Measurements from ENCODE around the gene JAG1. TPM values are rescaled to one million over a fixed set of nuclear protein-coding genes. Genes with fewer than 3 reads are reported as not detected.

Gene JAG1
- total RNA-seq, 2 donors from 2014 or later: 6.8 to 19.7 TPM

DNA sequence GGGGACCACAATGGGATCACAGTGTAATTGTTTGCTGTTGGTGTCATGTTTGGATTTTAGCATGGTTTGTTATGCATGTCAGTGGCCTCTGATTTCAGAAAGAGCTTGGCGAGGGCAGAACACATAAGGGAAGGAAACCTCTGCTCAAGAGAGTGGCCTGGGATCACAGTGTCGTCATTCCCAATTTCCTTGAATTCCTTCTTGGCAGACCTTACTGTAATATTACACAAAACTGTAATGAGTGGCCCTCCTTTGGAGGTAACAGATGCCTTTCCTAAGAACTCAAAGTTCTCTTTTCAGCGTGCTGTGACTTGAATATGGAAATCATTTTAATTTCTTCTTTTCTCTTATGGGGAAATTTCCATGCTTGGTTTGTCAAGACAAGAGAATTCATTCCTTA, 46.9 kb downstream of the JAG1 start:
- TF ChIP-seq, protein P1, sequence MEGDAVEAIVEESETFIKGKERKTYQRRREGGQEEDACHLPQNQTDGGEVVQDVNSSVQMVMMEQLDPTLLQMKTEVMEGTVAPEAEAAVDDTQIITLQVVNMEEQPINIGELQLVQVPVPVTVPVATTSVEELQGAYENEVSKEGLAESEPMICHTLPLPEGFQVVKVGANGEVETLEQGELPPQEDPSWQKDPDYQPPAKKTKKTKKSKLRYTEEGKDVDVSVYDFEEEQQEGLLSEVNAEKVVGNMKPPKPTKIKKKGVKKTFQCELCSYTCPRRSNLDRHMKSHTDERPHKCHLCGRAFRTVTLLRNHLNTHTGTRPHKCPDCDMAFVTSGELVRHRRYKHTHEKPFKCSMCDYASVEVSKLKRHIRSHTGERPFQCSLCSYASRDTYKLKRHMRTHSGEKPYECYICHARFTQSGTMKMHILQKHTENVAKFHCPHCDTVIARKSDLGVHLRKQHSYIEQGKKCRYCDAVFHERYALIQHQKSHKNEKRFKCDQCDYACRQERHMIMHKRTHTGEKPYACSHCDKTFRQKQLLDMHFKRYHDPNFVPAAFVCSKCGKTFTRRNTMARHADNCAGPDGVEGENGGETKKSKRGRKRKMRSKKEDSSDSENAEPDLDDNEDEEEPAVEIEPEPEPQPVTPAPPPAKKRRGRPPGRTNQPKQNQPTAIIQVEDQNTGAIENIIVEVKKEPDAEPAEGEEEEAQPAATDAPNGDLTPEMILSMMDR (conservative IDR thresholded peaks at IDR 0.05): no peak
- peaks cover 7% of the 10 kb centered on the region for H3K36me3 Mint-ChIP-seq (ENCODE audit: low read depth)
- no peak for DNase-seq
- WGBS, 2 experiments (ENCODE audit: insufficient coverage in 1 of 2, insufficient read length in 1 of 2): 65 to 83% methylated on average over 2 to 3 of the region's 3 CpGs
- Histone ChIP-seq H3K4me3 (ENCODE audit: low read length) (no peak overlapping the region), H3K4me1 (ENCODE audit: control insufficient read depth, insufficient read depth, low read length) (peaks cover under 1% of the 10 kb centered on the region), H3K9me3 (ENCODE audit: control insufficient read depth, low read length) (no peaks in the 10 kb centered on the region), H3K9ac (ENCODE audit: extremely low read depth, low read length, poor library complexity, severe bottlenecking) (no peak overlapping the region), H3K27ac (ENCODE audit: low read depth, low read length) (peak overlapping the region; percentile 28), H3K27me3 (ENCODE audit: control insufficient read depth, insufficient read depth, low read length, poor library complexity, severe bottlenecking) (no peaks in the 10 kb centered on the region), H3K36me3 (ENCODE audit: control insufficient read depth, insufficient read depth, low read length) (peaks cover 4% of the 10 kb centered on the region)
- no peak overlapping the region for H3K4me3 Mint-ChIP-seq
- peaks cover 19% of the 10 kb centered on the region for H3K27me3 Mint-ChIP-seq (ENCODE audit: insufficient read depth)
- no peak overlapping the region for H3K27ac Mint-ChIP-seq
- peaks cover 12% of the 10 kb centered on the region for H3K4me1 Mint-ChIP-seq
- no peaks in the 10 kb centered on the region for H3K9me3 Mint-ChIP-seq

DNA sequence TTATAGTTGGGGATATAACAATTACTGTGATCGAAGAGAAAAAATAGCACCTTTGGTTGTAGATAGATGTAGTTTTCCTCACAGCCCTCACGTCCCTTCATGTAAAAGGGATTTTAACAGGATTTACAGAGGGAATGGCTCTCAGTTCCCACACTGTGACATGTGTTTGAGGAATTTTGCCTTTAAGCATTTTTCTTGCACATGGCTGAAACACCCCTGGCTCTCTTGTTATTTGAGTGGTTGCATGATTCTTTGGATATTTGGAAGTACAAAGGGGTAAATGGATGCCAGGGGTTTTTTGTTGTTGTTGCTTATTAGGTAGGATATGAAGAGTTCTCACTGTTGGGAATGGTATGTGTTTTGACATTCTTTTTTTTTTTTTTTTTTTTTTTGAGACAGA, 48.2 kb downstream of the JAG1 start:
- H3K4me3 ChIP-seq (ENCODE audit: low read length): no peak overlapping the region
- Mint-ChIP-seq H3K4me3 (no peak overlapping the region), H3K36me3 (ENCODE audit: low read depth) (peaks cover 7% of the 10 kb centered on the region), H3K9me3 (no peaks in the 10 kb centered on the region), H3K4me1 (peaks cover 6% of the 10 kb centered on the region), H3K27ac (no peak overlapping the region), H3K27me3 (ENCODE audit: insufficient read depth) (peaks cover 8% of the 10 kb centered on the region)
- H3K27me3 ChIP-seq (ENCODE audit: control insufficient read depth, insufficient read depth, low read length, poor library complexity, severe bottlenecking): no peaks in the 10 kb centered on the region
- WGBS, 2 experiments (ENCODE audit: insufficient coverage in 1 of 2, insufficient read length in 1 of 2): 97 to 100% methylated on average over 2 of the region's 2 CpGs
- H3K9ac ChIP-seq (ENCODE audit: extremely low read depth, low read length, poor library complexity, severe bottlenecking): no peak overlapping the region
- peaks cover 4% of the 10 kb centered on the region for H3K36me3 ChIP-seq (ENCODE audit: control insufficient read depth, insufficient read depth, low read length)
- DNase-seq: no peak
- H3K4me1 ChIP-seq (ENCODE audit: control insufficient read depth, insufficient read depth, low read length): no peaks in the 10 kb centered on the region
- H3K27ac ChIP-seq (ENCODE audit: low read depth, low read length): no peak overlapping the region
- H3K9me3 ChIP-seq (ENCODE audit: control insufficient read depth, low read length): no peaks in the 10 kb centered on the region
- TF ChIP-seq, protein P1 (conservative IDR thresholded peaks at IDR 0.05): no peak

DNA sequence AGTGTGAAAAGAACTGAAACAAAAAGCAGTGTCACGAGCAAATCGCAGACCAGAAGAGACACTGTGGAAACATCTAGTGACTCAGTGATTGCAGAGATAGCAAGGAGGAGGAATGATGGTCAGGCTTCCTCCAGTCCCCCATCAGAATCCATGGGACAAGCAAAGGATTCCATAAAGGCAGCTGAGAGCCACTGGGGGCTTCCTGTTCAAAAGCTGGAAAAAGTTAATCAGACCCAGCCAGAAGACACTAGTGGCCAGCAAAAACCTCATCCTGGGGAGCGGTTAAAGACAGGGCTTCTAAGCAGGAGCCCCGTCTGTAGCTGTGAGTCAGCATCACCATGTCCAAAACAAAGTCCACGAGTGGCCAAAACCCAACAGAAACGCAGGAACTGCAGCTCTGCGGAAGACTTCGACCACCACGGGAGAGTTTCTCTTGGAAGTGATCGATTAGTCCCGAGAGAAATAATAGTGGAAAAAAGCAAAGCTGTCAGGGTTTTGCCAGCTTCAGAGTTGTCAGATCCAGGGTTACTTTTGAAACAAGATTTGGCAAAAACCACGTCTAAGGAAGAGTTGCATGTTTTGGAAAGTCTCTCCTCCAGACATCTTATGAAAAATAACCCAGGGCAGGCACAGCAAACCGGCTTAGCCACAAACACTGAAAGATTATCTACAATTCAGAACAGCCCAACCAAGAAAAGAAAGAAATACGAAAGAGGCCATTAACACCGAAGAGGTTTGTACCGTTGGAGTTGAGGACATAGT, 51.0 kb downstream of the JAG1 start:
- no peaks in the 10 kb centered on the region for H3K9me3 Mint-ChIP-seq
- H3K4me3 ChIP-seq (ENCODE audit: low read length): no peak overlapping the region
- no peak for DNase-seq
- no peak overlapping the region for H3K4me3 Mint-ChIP-seq
- 85 to 88% methylated on average over 13 to 16 of the region's 16 CpGs for WGBS, 2 experiments (ENCODE audit: insufficient coverage in 1 of 2, insufficient read length in 1 of 2)
- TF ChIP-seq, protein P1 (conservative IDR thresholded peaks at IDR 0.05): no peak
- H3K9ac ChIP-seq (ENCODE audit: extremely low read depth, low read length, poor library complexity, severe bottlenecking): no peak overlapping the region
- no peaks in the 10 kb centered on the region for H3K27me3 ChIP-seq (ENCODE audit: control insufficient read depth, insufficient read depth, low read length, poor library complexity, severe bottlenecking)
- H3K27ac Mint-ChIP-seq: no peak overlapping the region
- H3K27ac ChIP-seq (ENCODE audit: low read depth, low read length): peak overlapping the region; percentile 16
- peaks cover 11% of the 10 kb centered on the region for H3K4me1 ChIP-seq (ENCODE audit: control insufficient read depth, insufficient read depth, low read length)
- H3K4me1 Mint-ChIP-seq: peaks cover 25% of the 10 kb centered on the region
- H3K9me3 ChIP-seq (ENCODE audit: control insufficient read depth, low read length): no peaks in the 10 kb centered on the region
- H3K27me3 Mint-ChIP-seq (ENCODE audit: insufficient read depth): peaks cover 2% of the 10 kb centered on the region
- peaks cover 11% of the 10 kb centered on the region for H3K36me3 Mint-ChIP-seq (ENCODE audit: low read depth)
- H3K36me3 ChIP-seq (ENCODE audit: control insufficient read depth, insufficient read depth, low read length): peaks cover 4% of the 10 kb centered on the region
